Measurements from ENCODE around the gene PEAK3.

PEAK3 gene

GRCh38 chr19:2280633-2281264, 1.2 kb downstream of the PEAK3 start:
- DNase-seq (ENCODE audit: low spot score) = no peak
- in situ Hi-C loops (cut with MboI; ENCODE audit: low sequenced_read_pairs, unreplicated experiment) = no loop called here
- no peak for TF ChIP-seq CTCF (IDR thresholded peaks at IDR 0.05; ENCODE audit: borderline replicate concordance, control extremely low read depth, extremely low read depth, insufficient read depth, missing control alignments)

GRCh38 chr19:2278459-2279158, 3.4 kb downstream of the PEAK3 start:
- no peak for TF ChIP-seq CTCF (IDR thresholded peaks at IDR 0.05; ENCODE audit: borderline replicate concordance, control extremely low read depth, extremely low read depth, insufficient read depth, missing control alignments)
- DNase-seq (ENCODE audit: low spot score) = no peak
- in situ Hi-C loops (cut with MboI; ENCODE audit: low sequenced_read_pairs, unreplicated experiment) = no loop called here

GRCh38 chr19:2277138-2277537, 4.8 kb downstream of the PEAK3 start:
- no peak for DNase-seq (ENCODE audit: low spot score)
- TF ChIP-seq CTCF (IDR thresholded peaks at IDR 0.05; ENCODE audit: borderline replicate concordance, control extremely low read depth, extremely low read depth, insufficient read depth, missing control alignments) = no peak
- in situ Hi-C loops (cut with MboI; ENCODE audit: low sequenced_read_pairs, unreplicated experiment) = no loop called here

- DNase-seq (ENCODE audit: low spot score) = no peak
- in situ Hi-C loops (cut with MboI; ENCODE audit: low sequenced_read_pairs, unreplicated experiment) = no loop called here
- TF ChIP-seq CTCF (IDR thresholded peaks at IDR 0.05; ENCODE audit: borderline replicate concordance, control extremely low read depth, extremely low read depth, insufficient read depth, missing control alignments) = no peak
Measured at GRCh38 chr19:2276429-2276986, 5.5 kb downstream of the PEAK3 start.

- in situ Hi-C loops (cut with MboI; ENCODE audit: low sequenced_read_pairs, unreplicated experiment) = no loop called here
- no peak for DNase-seq (ENCODE audit: low spot score)
- no peak for TF ChIP-seq CTCF (IDR thresholded peaks at IDR 0.05; ENCODE audit: borderline replicate concordance, control extremely low read depth, extremely low read depth, insufficient read depth, missing control alignments)
Measured at GRCh38 chr19:2275588-2276428, 6.2 kb downstream of the PEAK3 start.

- peak; percentile 49 for TF ChIP-seq CTCF (IDR thresholded peaks at IDR 0.05; ENCODE audit: borderline replicate concordance, control extremely low read depth, extremely low read depth, insufficient read depth, missing control alignments)
- peak; percentile 68 for DNase-seq (ENCODE audit: low spot score)
- in situ Hi-C loops (cut with MboI; ENCODE audit: low sequenced_read_pairs, unreplicated experiment) = no loop called here
Measured at GRCh38 chr19:2274931-2275535, 6.9 kb downstream of the PEAK3 start.

All from GM13976 (cell line).